Breast epithelium (tissue), 4 donors: ENCODE measurements around the gene RPL21. TPM values are rescaled to one million over a fixed set of nuclear protein-coding genes. Genes with fewer than 3 reads are reported as not detected.
"Not testable (repeated sequence)": the region's sequence is repeated elsewhere in the genome, so short reads cannot be mapped to it uniquely, and the experiment has no call there.

ENCODE experiments used
- DNase-seq, 2 donors: peaks; one replicate each; pipeline ENCODE4 v3.0.0-alpha.2; 2019; ENCODE audit warnings: low spot score in 2 of 2
- H3K27ac ChIP-seq, 2 donors: fragments of 200-600 bp; sonication (generic) in 1 of 2; one replicate each; pipeline ENCODE4 v1.5.1; 2016 to 2019; ENCODE audit warnings: mild to moderate bottlenecking in 1 of 2
- H3K27me3 ChIP-seq, 2 donors: fragments of 200-600 bp; sonication (generic) in 1 of 2; one replicate each; pipeline versions ENCODE4 v1.5.1 to v1.6.0; 2017 to 2019; ENCODE audit warnings: control low read depth in 1 of 2, mild to moderate bottlenecking in 1 of 2
- H3K36me3 ChIP-seq: fragments of 200-600 bp; one replicate; pipeline ENCODE4 v1.5.1; 2019
- H3K4me1 ChIP-seq, 2 donors: fragments of 200-600 bp; sonication (generic); one replicate each; pipeline ENCODE4 v1.5.1; 2016 to 2019; ENCODE audit warnings: control low read depth in 1 of 2
- H3K4me3 ChIP-seq, 3 donors: fragments of 200-600 bp; sonication (generic); 1 replicate in 2 of 3; 2 replicates in 1 of 3; pipeline ENCODE4 v1.5.1; 2016 to 2019; ENCODE audit warnings: mild to moderate bottlenecking in 3 of 3, moderate library complexity in 2 of 3
- H3K9me3 ChIP-seq, 2 donors: fragments of 200-600 bp; sonication (generic) in 1 of 2; one replicate each; pipeline ENCODE4 v1.5.1; 2016 to 2019; ENCODE audit warnings: control low read depth in 1 of 2
- POLR2A ChIP-seq: fragments of 450-650 bp; IDR thresholded peaks from one replicate; pipeline ENCODE4 v1.6.1; 2016; ENCODE audit warnings: antibody characterized with exemption, mild to moderate bottlenecking, moderate library complexity
- POLR2AphosphoS5 ChIP-seq, 3 donors: sonication (generic); formaldehyde crosslinking; IDR thresholded peaks; one replicate each; pipeline ENCODE4 v1.6.1; 2017; ENCODE audit warnings: antibody characterized with exemption in 3 of 3
- intact Hi-C: fragments of 100-400 bp; cut with DNase I; formaldehyde crosslinking; loops from one replicate; pipeline ENCODE4 v1.15.1; 2023; ENCODE audit warnings: low total_unique reads
- total RNA-seq, 3 donors: library from RNA; depleted of rRNA; stranded (reverse); fragments of >200 nt; gene quantifications; one replicate each; pipeline ENCODE4 v1.1.0, GENCODE V29; 2016
- TF ChIP-seq, protein P1 (sequence below), 3 donors: fragments of 450-650 bp; IDR thresholded peaks; one replicate each; pipeline ENCODE4 v1.5.1; 2016 to 2017; ENCODE audit warnings: antibody characterized with exemption in 3 of 3, mild to moderate bottlenecking in 3 of 3, moderate library complexity in 3 of 3

The RPL21 gene
- total RNA-seq, 3 donors from 2014 or later, result 979 to 1,473 (median 1,466) TPM

DNA sequence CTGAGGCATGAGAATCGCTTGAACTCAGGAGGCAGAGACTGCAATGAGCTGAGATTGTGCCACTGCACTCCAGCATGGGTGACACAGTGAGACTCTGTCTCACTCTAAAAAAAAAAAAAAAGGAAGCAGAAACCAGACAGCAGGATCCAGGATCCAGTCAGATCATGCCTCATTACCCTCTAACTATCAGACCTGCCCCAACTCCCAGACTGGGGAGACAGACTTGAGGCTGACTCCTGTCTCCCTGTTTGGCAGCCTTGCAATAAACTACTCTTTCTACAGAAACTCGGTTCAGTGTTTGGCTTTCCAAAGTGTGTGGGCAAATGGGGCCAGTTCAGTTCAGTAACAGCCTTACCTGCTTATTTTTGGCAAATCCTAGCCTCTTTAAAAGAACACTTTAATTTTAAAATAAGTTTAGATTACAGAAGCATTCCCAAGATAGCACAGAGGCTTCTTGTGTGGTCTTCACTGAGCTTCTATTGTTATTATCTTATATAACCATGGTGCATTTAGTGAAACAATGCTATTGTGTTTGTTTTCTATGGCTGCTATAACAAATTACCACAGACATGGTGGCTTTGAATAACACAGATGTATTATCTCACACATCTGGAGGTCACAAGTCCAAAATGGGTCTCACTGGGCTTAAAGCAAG, 37.8 kb downstream of the RPL21 start:
- no peaks in the 10 kb centered on the region for H3K27me3 ChIP-seq
- no peak overlapping the region for H3K4me3 ChIP-seq
- no peak overlapping the region for H3K27ac ChIP-seq
- H3K4me1 ChIP-seq, result no peaks in the 10 kb centered on the region
- TF ChIP-seq POLR2A (no peak), POLR2AphosphoS5 (IDR thresholded peaks at IDR 0.05) (no peak)
- TF ChIP-seq, protein P1, sequence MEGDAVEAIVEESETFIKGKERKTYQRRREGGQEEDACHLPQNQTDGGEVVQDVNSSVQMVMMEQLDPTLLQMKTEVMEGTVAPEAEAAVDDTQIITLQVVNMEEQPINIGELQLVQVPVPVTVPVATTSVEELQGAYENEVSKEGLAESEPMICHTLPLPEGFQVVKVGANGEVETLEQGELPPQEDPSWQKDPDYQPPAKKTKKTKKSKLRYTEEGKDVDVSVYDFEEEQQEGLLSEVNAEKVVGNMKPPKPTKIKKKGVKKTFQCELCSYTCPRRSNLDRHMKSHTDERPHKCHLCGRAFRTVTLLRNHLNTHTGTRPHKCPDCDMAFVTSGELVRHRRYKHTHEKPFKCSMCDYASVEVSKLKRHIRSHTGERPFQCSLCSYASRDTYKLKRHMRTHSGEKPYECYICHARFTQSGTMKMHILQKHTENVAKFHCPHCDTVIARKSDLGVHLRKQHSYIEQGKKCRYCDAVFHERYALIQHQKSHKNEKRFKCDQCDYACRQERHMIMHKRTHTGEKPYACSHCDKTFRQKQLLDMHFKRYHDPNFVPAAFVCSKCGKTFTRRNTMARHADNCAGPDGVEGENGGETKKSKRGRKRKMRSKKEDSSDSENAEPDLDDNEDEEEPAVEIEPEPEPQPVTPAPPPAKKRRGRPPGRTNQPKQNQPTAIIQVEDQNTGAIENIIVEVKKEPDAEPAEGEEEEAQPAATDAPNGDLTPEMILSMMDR (IDR thresholded peaks at IDR 0.05), result no peak
- intact Hi-C loops, result no loop called here
- H3K9me3 ChIP-seq, result no peaks in the 10 kb centered on the region
- H3K36me3 ChIP-seq, result no peaks in the 10 kb centered on the region
- no peak for DNase-seq

DNA sequence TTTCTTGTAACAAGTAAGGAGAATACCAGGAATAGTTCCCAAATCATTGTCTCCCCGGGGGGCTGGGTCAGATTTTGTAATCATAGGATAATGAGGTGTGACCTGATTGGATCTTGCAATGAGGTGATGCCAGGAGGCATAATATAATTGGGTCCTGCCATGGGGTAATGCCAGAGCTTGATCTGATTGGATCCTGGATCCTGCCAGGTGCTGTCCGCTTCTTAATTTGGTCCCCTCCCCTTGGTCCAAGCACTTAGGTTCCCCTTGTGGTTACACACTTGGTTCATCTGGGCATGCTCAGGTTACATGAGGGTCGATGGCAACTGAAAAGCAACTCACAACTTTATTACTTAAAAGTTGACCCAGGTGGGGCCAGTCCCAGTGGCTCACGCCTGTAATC, 39.4 kb downstream of the RPL21 start:
- no peaks in the 10 kb centered on the region for H3K4me1 ChIP-seq
- TF ChIP-seq, protein P1 (IDR thresholded peaks at IDR 0.05), result no peak
- TF ChIP-seq POLR2A (no peak), POLR2AphosphoS5 (IDR thresholded peaks at IDR 0.05) (no peak)
- H3K27me3 ChIP-seq, result no peaks in the 10 kb centered on the region
- no peaks in the 10 kb centered on the region for H3K9me3 ChIP-seq
- H3K27ac ChIP-seq, result no peak overlapping the region
- H3K36me3 ChIP-seq, result no peaks in the 10 kb centered on the region
- H3K4me3 ChIP-seq, result no peak overlapping the region
- intact Hi-C loops, result no loop called here
- no peak for DNase-seq

DNA sequence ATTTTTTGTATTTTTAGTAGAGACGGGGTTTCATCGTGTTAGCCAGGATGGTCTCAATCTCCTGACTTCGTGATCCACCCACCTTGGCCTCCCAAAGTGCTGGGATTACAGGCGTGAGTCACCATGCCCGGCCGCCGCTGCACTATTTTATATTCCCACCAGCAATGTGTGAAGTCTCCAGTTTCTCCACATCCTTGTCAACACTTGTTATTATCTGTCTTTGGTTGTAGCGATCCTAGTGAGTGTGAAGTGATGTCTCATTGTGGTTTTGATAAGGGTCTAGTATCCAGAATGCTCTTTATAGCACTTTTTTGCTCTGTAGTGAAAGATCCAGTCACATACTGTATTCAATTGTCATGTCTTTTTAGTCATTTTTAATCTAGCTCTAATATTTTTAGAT, 40.6 kb downstream of the RPL21 start:
- DNase-seq, intact Hi-C loops, H3K4me3 ChIP-seq: not testable (repeated sequence)

DNA sequence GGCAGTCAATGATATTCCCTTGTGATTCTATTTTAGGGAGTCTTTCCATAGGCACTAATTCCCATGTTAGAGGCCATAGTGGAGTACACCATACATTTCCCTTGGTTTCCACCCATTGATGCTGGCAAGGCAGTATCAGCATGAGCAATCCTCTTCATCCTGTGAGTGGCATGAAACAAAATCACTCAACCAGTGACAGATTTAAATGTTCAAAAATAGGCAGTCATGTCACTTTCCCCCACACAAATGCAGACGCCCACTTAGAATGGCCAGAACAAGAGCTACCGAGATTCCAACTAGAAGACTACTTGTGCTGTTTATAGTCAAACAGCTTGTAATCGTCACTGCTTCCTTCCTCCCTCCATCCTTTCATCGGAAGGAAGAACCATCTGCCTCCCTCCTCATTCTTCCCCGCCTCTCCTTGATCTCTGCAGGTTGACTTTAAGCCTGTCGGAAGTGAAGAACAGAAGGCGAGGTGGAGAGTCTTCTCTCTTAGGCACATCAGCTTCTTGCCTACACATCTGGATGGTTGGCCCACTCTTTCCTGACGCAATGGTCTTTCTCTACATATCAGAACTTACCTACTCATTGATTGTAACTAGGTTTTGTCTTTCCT, 41.8 kb downstream of the RPL21 start:
- intact Hi-C loops, result no loop called here
- Histone ChIP-seq H3K27me3 (no peaks in the 10 kb centered on the region), H3K4me3 (no peak overlapping the region), H3K27ac (no peak overlapping the region), H3K36me3 (no peaks in the 10 kb centered on the region), H3K4me1 (no peaks in the 10 kb centered on the region), H3K9me3 (no peaks in the 10 kb centered on the region)
- DNase-seq, result no peak
- TF ChIP-seq, protein P1 (IDR thresholded peaks at IDR 0.05), result no peak
- no peak for TF ChIP-seq POLR2A
- TF ChIP-seq POLR2AphosphoS5 (IDR thresholded peaks at IDR 0.05), result no peak

More for the DNA sequence above, 40.6 kb downstream of the RPL21 start:
- not testable (repeated sequence) for H3K27me3 ChIP-seq, H3K4me1 ChIP-seq, H3K27ac ChIP-seq, H3K36me3 ChIP-seq, H3K9me3 ChIP-seq

DNA sequence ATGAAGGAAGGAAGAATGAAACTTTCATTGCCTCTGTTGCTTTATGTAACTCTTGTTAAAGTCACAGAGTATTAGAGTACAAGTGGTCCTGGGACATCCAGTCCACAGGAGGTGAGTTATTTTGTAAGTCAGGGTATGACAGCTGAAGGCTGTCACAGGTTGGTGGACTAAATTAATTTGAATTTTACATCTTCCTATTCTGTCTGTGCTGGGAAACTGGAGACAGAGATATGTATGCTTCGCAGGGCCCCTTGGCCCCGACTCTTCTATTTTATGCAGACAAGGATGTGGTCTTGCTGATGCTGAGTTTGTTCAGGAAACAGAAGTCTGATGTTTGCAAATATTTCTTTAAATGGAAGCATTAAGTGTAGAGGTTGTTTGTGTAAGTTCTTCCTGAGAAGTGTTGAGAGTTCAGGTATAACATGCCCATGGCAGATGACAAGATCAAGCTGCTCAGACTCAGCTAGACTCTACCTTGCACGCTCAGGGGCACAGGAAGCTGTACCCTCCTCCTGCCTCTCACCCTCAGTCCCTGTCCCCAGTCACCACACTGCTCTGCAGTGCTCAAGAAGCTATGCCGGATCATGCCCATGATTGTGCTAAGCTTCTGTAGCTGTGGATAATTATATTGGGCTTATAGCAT, 42.6 kb downstream of the RPL21 start:
- TF ChIP-seq, protein P1 (IDR thresholded peaks at IDR 0.05), result no peak
- Histone ChIP-seq H3K4me1 (no peaks in the 10 kb centered on the region), H3K27ac (no peak overlapping the region), H3K4me3 (no peak overlapping the region), H3K36me3 (no peaks in the 10 kb centered on the region), H3K27me3 (no peaks in the 10 kb centered on the region), H3K9me3 (no peaks in the 10 kb centered on the region)
- intact Hi-C loops, result no loop called here
- DNase-seq, result no peak
